ENCODE data around the gene RSRC1.

DNA sequence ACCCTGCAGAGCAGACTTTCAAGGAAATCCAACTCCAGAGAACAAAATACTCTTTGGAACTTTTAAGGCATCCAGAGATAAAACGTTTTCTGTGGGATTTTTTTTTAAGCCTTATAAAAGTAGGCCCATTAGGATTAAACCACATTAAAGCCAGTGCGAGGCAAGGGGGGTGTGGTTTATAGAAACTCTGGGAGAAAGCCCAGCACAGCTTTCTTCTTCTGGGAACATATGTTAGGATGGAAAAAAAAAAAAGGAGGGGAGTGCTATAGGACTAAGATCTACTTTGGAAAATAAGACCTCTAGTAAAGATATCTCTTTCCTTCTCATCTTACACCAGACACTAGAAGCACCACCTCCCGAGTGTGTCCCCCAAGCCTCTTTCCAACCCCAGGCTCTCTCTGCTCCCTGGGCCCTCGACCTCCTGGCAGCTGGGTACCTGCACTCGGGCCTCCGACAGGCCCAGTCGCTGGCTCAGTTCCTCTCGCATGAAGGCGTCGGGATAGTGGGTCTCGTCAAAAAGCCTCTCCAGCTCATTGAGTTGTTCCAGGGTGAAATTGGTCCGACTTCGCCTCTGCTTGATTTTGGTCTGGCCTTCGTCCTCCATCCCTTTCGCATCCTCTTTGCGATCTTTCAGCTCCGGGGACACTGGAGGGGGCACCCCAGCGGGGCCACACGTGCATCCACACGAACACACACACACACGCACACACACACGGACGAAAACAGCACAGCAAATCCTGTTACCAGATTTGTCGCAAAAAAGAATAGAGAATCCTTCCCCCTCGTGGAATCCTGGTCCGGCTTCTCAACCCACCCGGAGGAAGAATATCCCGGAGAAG lies 7.4 kb upstream of the RSRC1 start:
- TF ChIP-seq POLR2A (IDR thresholded peaks at IDR 0.05) = no peak
- TF ChIP-seq, protein P1, sequence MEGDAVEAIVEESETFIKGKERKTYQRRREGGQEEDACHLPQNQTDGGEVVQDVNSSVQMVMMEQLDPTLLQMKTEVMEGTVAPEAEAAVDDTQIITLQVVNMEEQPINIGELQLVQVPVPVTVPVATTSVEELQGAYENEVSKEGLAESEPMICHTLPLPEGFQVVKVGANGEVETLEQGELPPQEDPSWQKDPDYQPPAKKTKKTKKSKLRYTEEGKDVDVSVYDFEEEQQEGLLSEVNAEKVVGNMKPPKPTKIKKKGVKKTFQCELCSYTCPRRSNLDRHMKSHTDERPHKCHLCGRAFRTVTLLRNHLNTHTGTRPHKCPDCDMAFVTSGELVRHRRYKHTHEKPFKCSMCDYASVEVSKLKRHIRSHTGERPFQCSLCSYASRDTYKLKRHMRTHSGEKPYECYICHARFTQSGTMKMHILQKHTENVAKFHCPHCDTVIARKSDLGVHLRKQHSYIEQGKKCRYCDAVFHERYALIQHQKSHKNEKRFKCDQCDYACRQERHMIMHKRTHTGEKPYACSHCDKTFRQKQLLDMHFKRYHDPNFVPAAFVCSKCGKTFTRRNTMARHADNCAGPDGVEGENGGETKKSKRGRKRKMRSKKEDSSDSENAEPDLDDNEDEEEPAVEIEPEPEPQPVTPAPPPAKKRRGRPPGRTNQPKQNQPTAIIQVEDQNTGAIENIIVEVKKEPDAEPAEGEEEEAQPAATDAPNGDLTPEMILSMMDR (IDR thresholded peaks at IDR 0.05) = no peak
